BLaER1 (cell line): ENCODE measurements around the gene CDK11A.
"Not testable (repeated sequence)": the region's sequence is repeated elsewhere in the genome, so short reads cannot be mapped to it uniquely, and the experiment has no call there.

Source experiments
- H3K27ac ChIP-seq: shearing (Covaris generic); formaldehyde crosslinking; 2 replicates; pipeline ENCODE4 v1.8.1; 2022
- H3K27me3 ChIP-seq: shearing (Covaris generic); formaldehyde crosslinking; 2 replicates; pipeline ENCODE4 v1.8.1; 2022
- H3K36me3 ChIP-seq: shearing (Covaris generic); formaldehyde crosslinking; 2 replicates; pipeline ENCODE4 v1.8.1; 2022
- H3K4me1 ChIP-seq: shearing (Covaris generic); formaldehyde crosslinking; 2 replicates; pipeline ENCODE4 v1.8.1; 2022
- H3K4me2 ChIP-seq: shearing (Covaris generic); formaldehyde crosslinking; 2 replicates; pipeline ENCODE4 v1.8.1; 2022
- H3K4me3 ChIP-seq: shearing (Covaris generic); formaldehyde crosslinking; 2 replicates; pipeline ENCODE4 v1.8.1; 2022
- H3K9ac ChIP-seq: shearing (Covaris generic); formaldehyde crosslinking; 2 replicates; pipeline ENCODE4 v1.8.1; 2022
- H3K9me3 ChIP-seq: shearing (Covaris generic); formaldehyde crosslinking; 2 replicates; pipeline ENCODE4 v1.8.1; 2022
- H4K20me1 ChIP-seq: shearing (Covaris generic); formaldehyde crosslinking; 2 replicates; pipeline ENCODE4 v1.8.1; 2022
- Cebpa-rat ChIP-seq: shearing (Covaris generic); IDR thresholded peaks from 2 replicates; pipeline ENCODE4 v1.8.1; 2022

CDK11A gene

GRCh38 chr1:1672181-1672965 lies 51.8 kb downstream of the CDK11A start:
- peaks cover 61% of the 10 kb centered on the region for H3K36me3 ChIP-seq
- H3K27me3 ChIP-seq, result no peaks in the 10 kb centered on the region
- H4K20me1 ChIP-seq, result peaks cover 43% of the 10 kb centered on the region
- H3K9ac ChIP-seq, result no peak overlapping the region
- no peaks in the 10 kb centered on the region for H3K9me3 ChIP-seq
- peaks cover 3% of the 10 kb centered on the region for H3K4me1 ChIP-seq
- no peak overlapping the region for H3K4me2 ChIP-seq
- H3K27ac ChIP-seq, result no peak overlapping the region
- no peak for TF ChIP-seq Cebpa-rat
- H3K4me3 ChIP-seq, result no peak overlapping the region

DNA sequence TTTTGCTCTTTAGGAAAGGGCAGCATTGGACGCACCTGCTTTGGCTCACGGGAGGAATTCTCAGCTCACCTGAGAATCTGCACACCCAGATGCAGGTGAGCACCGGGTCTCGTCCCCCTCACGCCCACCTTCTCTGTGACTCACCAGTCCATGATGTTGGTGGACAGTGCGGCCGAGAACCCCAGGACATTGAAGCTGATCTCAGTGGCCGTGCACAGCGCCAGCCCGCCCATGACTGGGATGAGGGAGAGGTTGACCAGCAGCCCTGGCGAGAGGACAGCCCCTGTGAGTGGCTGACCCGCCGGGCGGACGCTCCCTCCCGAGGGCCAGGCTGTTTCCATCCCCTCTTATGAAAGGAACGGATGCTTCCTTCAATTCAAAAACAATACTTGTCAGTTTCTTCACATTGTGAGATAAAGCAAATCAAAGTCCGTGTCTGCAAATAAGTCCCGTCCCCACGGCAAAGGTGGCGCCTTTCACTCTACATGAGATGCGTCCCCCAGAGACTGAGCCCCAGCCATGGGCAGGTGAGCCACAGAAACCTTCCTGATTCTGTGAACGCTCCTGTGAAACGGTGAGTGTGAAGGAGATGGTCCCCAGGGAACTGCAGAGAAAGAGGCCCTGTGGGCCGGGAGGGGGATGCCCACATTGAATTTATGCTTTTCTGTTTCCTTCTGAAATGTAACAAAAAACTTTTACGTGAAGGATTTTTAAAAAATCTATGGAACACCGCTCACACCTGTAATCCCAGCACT lies 52.6 kb downstream of the CDK11A start:
- peaks cover 66% of the 10 kb centered on the region for H3K36me3 ChIP-seq
- no peaks in the 10 kb centered on the region for H3K4me1 ChIP-seq
- H4K20me1 ChIP-seq, result peaks cover 40% of the 10 kb centered on the region
- no peak overlapping the region for H3K4me3 ChIP-seq
- no peak for TF ChIP-seq Cebpa-rat
- no peak overlapping the region for H3K9ac ChIP-seq
- H3K9me3 ChIP-seq, result no peaks in the 10 kb centered on the region
- H3K27me3 ChIP-seq, result no peaks in the 10 kb centered on the region
- no peak overlapping the region for H3K4me2 ChIP-seq
- no peak overlapping the region for H3K27ac ChIP-seq

DNA sequence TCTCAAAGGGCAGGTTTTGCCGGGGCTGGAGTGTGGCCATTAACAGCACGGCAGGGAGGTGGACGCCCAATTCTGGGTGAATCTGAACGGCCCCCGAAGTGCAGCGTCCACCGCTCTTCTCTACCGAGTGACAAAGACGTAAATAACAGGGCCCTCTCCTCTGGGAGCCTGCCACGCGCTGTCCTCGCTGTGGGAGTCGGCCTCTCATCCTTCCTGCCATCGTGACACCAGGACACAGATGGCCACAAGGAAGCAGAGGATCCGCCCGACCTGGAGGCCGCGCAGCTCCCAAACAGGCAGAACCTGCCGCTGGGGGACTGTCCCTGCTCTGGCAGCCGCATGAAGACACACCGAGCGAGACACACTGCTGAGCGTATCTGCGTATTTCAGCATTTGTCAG lies 53.3 kb downstream of the CDK11A start:
- H3K9ac ChIP-seq, result 0 out of 2 replicates have a peak overlapping the region, but pooled peaks have one; percentile 2

GRCh38 chr1:1669468-1670440 lies 54.4 kb downstream of the CDK11A start:
- Histone ChIP-seq H3K4me2 (no peak overlapping the region), H3K4me1 (no peaks in the 10 kb centered on the region), H3K36me3 (peaks cover 84% of the 10 kb centered on the region), H3K27ac (no peak overlapping the region), H3K9ac (no peak overlapping the region), H3K9me3 (no peaks in the 10 kb centered on the region), H3K4me3 (no peak overlapping the region), H3K27me3 (no peaks in the 10 kb centered on the region), H4K20me1 (peaks cover 47% of the 10 kb centered on the region)
- TF ChIP-seq Cebpa-rat, result no peak

More for the DNA sequence above, 53.3 kb downstream of the CDK11A start:
- Histone ChIP-seq H3K27ac (no peak overlapping the region), H3K36me3 (peaks cover 73% of the 10 kb centered on the region), H3K4me2 (no peak overlapping the region), H3K27me3 (no peaks in the 10 kb centered on the region), H3K4me1 (no peaks in the 10 kb centered on the region), H3K9me3 (no peaks in the 10 kb centered on the region), H3K4me3 (no peak overlapping the region), H4K20me1 (peaks cover 42% of the 10 kb centered on the region)
- no peak for TF ChIP-seq Cebpa-rat

DNA sequence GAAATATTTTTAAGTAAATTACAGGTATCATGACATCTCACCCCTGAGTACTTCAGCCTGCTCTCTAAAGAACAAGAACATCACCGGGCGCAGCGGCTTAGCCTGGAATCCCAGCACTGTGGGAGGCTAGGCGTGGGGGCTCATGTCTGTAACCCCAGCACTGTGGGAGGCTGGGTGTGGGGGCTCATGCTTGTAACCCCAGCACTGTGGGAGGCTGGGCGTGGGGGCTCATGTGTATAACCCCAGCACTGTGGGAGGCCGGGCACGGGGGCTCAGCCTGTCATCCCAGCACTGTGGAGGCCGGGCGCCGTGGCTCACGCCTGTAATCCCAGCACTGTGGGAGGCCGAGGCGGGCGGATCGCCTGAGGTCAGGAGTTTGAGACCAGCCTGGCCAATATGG lies 57.6 kb downstream of the CDK11A start:
- H3K36me3 ChIP-seq, result peaks cover 63% of the 10 kb centered on the region

GRCh38 chr1:1665815-1666251 lies 58.3 kb downstream of the CDK11A start:
- Histone ChIP-seq H3K27me3 (no peaks in the 10 kb centered on the region), H3K27ac (no peak overlapping the region), H3K4me1 (no peaks in the 10 kb centered on the region), H3K4me2 (no peak overlapping the region), H3K36me3 (peaks cover 56% of the 10 kb centered on the region), H3K9ac (no peak overlapping the region), H4K20me1 (peaks cover 20% of the 10 kb centered on the region; the same call in 1 of the 2 replicates), H3K4me3 (no peak overlapping the region), H3K9me3 (no peaks in the 10 kb centered on the region)
- no peak for TF ChIP-seq Cebpa-rat

More for the DNA sequence above, 57.6 kb downstream of the CDK11A start:
- no peak for TF ChIP-seq Cebpa-rat
- H3K4me1 ChIP-seq, result no peaks in the 10 kb centered on the region
- H3K4me2 ChIP-seq, result no peak overlapping the region
- H3K27me3 ChIP-seq, result no peaks in the 10 kb centered on the region
- no peak overlapping the region for H3K9ac ChIP-seq
- H4K20me1 ChIP-seq, result peaks cover 27% of the 10 kb centered on the region
- no peaks in the 10 kb centered on the region for H3K9me3 ChIP-seq
- H3K4me3 ChIP-seq, result no peak overlapping the region
- no peak overlapping the region for H3K27ac ChIP-seq

DNA sequence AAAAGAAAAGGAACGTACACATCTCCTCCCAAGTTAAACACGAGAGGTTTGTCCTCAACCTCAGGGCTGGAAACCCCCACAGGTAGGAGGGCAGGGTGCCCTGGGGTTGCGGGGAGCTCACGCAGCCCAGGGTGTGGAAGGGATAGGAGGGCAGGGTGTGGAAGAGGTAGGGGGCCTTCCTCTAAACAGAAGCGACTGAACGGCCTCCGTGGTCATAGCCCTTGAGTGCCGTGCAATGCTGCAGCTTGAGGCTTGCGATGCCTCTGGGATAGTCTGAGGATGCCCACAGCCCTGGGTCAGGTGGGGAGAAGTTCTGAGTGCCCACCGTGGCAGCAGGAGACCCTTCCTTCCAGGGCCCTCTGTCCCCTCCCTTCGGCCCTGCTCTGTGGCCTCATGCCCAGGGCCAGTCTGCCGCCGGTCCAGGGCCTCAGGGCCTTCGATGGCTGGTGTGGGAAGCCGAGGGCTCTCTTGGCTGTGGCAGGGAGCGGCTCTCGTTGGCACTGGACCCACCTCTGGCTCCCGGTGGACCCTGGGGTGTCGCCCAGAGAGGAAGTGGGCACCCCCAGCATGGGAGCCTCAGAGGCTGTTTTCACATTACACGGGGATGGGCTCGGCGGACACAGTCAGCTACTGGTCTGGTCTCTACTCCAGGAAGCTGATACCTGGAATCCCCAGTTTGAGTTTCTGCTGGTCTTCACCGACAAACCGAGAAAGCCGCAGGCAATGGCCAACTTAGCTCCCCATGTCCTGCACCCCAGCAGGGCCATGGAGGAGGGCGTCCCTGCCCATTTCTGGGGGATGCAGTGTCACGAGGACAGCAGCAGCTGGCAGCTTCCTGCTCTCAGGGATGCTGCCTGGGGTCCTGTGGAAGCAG lies 59.0 kb downstream of the CDK11A start:
- Histone ChIP-seq H3K4me1 (no peaks in the 10 kb centered on the region), H3K4me3 (no peak overlapping the region), H3K36me3 (peaks cover 50% of the 10 kb centered on the region), H3K9ac (no peak overlapping the region), H3K27me3 (no peaks in the 10 kb centered on the region), H3K9me3 (no peaks in the 10 kb centered on the region), H3K4me2 (no peak overlapping the region), H3K27ac (no peak overlapping the region), H4K20me1 (peaks cover 19% of the 10 kb centered on the region; the same call in 1 of the 2 replicates)
- no peak for TF ChIP-seq Cebpa-rat

- H3K9me3 ChIP-seq, H3K4me2 ChIP-seq, H3K4me3 ChIP-seq, H3K27ac ChIP-seq, H3K27me3 ChIP-seq, H3K4me1 ChIP-seq, H3K9ac ChIP-seq: not testable (repeated sequence)
- Histone ChIP-seq H3K36me3 (peaks cover 41% of the 10 kb centered on the region), H4K20me1 (0 out of 2 replicates have a peak, but pooled peaks cover 11% of the 10 kb centered on the region)
Observed at GRCh38 chr1:1664318-1664717, 59.8 kb downstream of the CDK11A start.

GRCh38 chr1:1662830-1663560 lies 61.2 kb downstream of the CDK11A start:
- Histone ChIP-seq H3K36me3 (peaks cover 28% of the 10 kb centered on the region), H4K20me1 (0 out of 2 replicates have a peak, but pooled peaks cover 11% of the 10 kb centered on the region)
- H3K27me3 ChIP-seq, H3K4me1 ChIP-seq, H3K9me3 ChIP-seq, H3K4me3 ChIP-seq, H3K4me2 ChIP-seq, H3K27ac ChIP-seq, H3K9ac ChIP-seq: not testable (repeated sequence)

DNA sequence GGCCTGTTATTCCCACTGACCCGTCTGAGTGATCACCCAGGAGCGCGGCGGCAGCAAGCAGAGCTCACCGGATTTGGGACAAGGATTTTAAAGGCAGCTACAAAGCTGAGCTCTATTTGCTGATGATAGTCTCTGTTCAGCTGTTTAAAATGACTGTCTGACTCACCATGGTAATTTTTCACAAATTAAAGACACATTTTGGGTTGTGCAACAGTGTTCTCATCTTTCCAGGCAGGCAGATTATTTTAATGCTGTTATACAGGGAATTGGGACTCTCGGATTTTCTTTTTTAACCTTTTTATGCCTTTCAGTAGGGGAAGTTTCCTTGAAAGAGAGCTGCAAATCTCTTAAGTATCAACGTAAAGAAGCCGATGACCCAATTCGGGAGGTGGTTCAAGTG lies 61.8 kb downstream of the CDK11A start:
- not testable (repeated sequence) for H3K27ac ChIP-seq, H3K9ac ChIP-seq, H3K4me2 ChIP-seq, H3K27me3 ChIP-seq, H3K4me3 ChIP-seq, H3K4me1 ChIP-seq, H3K9me3 ChIP-seq
- H3K36me3 ChIP-seq, result peaks cover 24% of the 10 kb centered on the region
- H4K20me1 ChIP-seq, result 0 out of 2 replicates have a peak, but pooled peaks cover 11% of the 10 kb centered on the region

DNA sequence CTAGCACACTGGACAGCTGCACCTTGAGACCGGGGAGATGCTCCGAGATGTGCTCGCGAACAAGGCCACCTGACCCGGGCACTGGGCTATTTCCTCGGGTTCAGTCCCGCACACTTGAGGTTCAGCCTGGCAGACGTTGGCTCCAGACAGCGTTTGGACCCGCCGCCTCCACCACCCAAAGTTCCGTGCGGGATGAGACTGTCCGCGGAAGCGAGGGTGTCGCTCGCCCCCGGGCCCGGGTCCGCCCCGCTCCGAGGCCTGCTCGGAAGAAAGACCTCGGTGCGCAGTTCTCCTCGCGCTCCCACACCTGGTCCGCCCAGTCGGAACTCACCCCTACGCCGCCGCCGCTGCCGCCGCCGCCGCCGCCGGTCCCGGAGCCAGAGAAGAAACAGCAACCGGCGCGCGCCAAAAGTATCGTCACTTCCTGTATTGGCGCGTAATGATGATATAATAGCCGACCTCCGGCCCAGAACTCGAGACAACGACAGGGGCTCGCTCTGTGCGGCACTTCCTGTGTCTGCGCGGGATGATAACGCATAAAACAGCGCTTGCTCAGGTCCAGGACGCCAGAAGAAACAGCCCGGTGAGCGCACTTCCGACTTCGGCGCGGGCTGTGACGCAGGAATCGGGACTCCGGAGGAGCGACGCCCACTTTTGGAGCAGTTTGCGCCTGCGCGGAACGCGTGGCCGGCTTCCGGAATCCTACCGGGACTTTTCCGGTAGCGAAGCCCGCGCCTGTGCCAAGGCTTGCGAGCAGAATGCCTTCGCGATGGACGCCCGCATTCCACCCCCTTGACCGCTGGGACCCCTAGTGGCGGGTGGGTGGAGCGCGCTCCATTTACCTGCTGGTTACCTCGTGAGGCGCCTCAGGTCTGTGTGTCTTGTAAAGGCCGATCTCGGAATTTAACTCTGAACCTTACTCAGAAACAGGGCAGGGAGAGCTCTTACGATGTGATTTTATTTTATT lies 65.3 kb downstream of the CDK11A start, which contains the start of gene CDK11B:
Gene CDK11B, minus strand, starts transcription at position 422 of the 967 bp plus-strand sequence. CDS start 1,519 bp downstream, outside the sequence.
- H3K27me3 ChIP-seq, H3K9me3 ChIP-seq, H3K4me1 ChIP-seq, H4K20me1 ChIP-seq: not testable (repeated sequence)
- peak within 1 kb of the TSS; percentile 84 for H3K9ac ChIP-seq
- H3K27ac ChIP-seq, result peak within 1 kb of the TSS; percentile 91
- H3K4me3 ChIP-seq, result peak within 1 kb of the TSS; percentile 76
- peak within 1 kb of the TSS; percentile 59 for H3K4me2 ChIP-seq
- peaks cover 30% of the 10 kb centered on the region for H3K36me3 ChIP-seq
